ENCODE data around the gene ULK2. TPM values are rescaled to one million over a fixed set of nuclear protein-coding genes. Genes with fewer than 3 reads are reported as not detected.

Gene ULK2
- total RNA-seq, 1 donor from 2014 or later = 18.2 TPM

- intact Hi-C loops (cut with micrococcal nuclease) = no loop called here
- Mint-ChIP-seq H3K9me3 (no peaks in the 10 kb centered on the region), H3K27me3 (peaks cover 2% of the 10 kb centered on the region), H3K27ac (no peak overlapping the region), H3K4me3 (no peak overlapping the region), H3K36me3 (ENCODE audit: low read depth) (no peaks in the 10 kb centered on the region), H3K4me1 (peaks cover 3% of the 10 kb centered on the region)
- DNase-seq = no peak
Observed at GRCh38 chr17:19753661-19754463, 113.9 kb downstream of the ULK2 start.

- no peaks in the 10 kb centered on the region for H3K9me3 Mint-ChIP-seq
- no peaks in the 10 kb centered on the region for H3K36me3 Mint-ChIP-seq (ENCODE audit: low read depth)
- DNase-seq = no peak
- H3K27ac Mint-ChIP-seq = no peak overlapping the region
- no peak overlapping the region for H3K4me3 Mint-ChIP-seq
- H3K4me1 Mint-ChIP-seq = peaks cover 3% of the 10 kb centered on the region
- H3K27me3 Mint-ChIP-seq = peaks cover 2% of the 10 kb centered on the region
- intact Hi-C loops (cut with micrococcal nuclease) = no loop called here
Observed at GRCh38 chr17:19753051-19753509, 114.7 kb downstream of the ULK2 start.

- Mint-ChIP-seq H3K27me3 (peaks cover 2% of the 10 kb centered on the region), H3K27ac (no peak overlapping the region), H3K4me3 (no peak overlapping the region), H3K9me3 (no peaks in the 10 kb centered on the region), H3K36me3 (ENCODE audit: low read depth) (no peaks in the 10 kb centered on the region), H3K4me1 (peaks cover 3% of the 10 kb centered on the region)
- DNase-seq = no peak
- intact Hi-C loops (cut with micrococcal nuclease) = no loop called here
Observed at GRCh38 chr17:19752216-19753050, 115.3 kb downstream of the ULK2 start.

- intact Hi-C loops (cut with micrococcal nuclease) = no loop called here
- H3K9me3 Mint-ChIP-seq = no peaks in the 10 kb centered on the region
- no peak overlapping the region for H3K27ac Mint-ChIP-seq
- peaks cover 3% of the 10 kb centered on the region for H3K4me1 Mint-ChIP-seq
- H3K4me3 Mint-ChIP-seq = no peak overlapping the region
- DNase-seq = no peak
- peaks cover 2% of the 10 kb centered on the region for H3K27me3 Mint-ChIP-seq
- no peaks in the 10 kb centered on the region for H3K36me3 Mint-ChIP-seq (ENCODE audit: low read depth)
Observed at GRCh38 chr17:19750835-19751234, 116.9 kb downstream of the ULK2 start.

- no peak overlapping the region for H3K4me3 Mint-ChIP-seq
- peaks cover 2% of the 10 kb centered on the region for H3K27me3 Mint-ChIP-seq
- H3K36me3 Mint-ChIP-seq (ENCODE audit: low read depth) = no peaks in the 10 kb centered on the region
- intact Hi-C loops (cut with micrococcal nuclease) = no loop called here
- no peak overlapping the region for H3K27ac Mint-ChIP-seq
- no peaks in the 10 kb centered on the region for H3K9me3 Mint-ChIP-seq
- DNase-seq = no peak
- peaks cover 3% of the 10 kb centered on the region for H3K4me1 Mint-ChIP-seq
Observed at GRCh38 chr17:19750020-19750572, 117.6 kb downstream of the ULK2 start.

- H3K27me3 Mint-ChIP-seq = peaks cover 2% of the 10 kb centered on the region
- DNase-seq = no peak
- H3K4me3 Mint-ChIP-seq = no peak overlapping the region
- H3K27ac Mint-ChIP-seq = no peak overlapping the region
- intact Hi-C loops (cut with micrococcal nuclease) = no loop called here
- H3K36me3 Mint-ChIP-seq (ENCODE audit: low read depth) = no peaks in the 10 kb centered on the region
- H3K4me1 Mint-ChIP-seq = peaks cover 6% of the 10 kb centered on the region
- H3K9me3 Mint-ChIP-seq = no peaks in the 10 kb centered on the region
Observed at GRCh38 chr17:19748807-19749193, 118.9 kb downstream of the ULK2 start.

GRCh38 chr17:19747829-19748806, 119.6 kb downstream of the ULK2 start, which contains the start of gene ALDH3A1:
Gene ALDH3A1 (minus strand): TSS chr17:19748298. CDS start chr17:19745129, 3,169 bp downstream.
- no peaks in the 10 kb centered on the region for H3K9me3 Mint-ChIP-seq
- H3K27me3 Mint-ChIP-seq = peaks cover 2% of the 10 kb centered on the region
- no peak for DNase-seq
- no peaks in the 10 kb centered on the region for H3K36me3 Mint-ChIP-seq (ENCODE audit: low read depth)
- no peak within 1 kb of the TSS for H3K4me3 Mint-ChIP-seq
- peaks cover 6% of the 10 kb centered on the region for H3K4me1 Mint-ChIP-seq
- intact Hi-C loops (cut with micrococcal nuclease) = no loop called here
- H3K27ac Mint-ChIP-seq = no peak within 1 kb of the TSS

- H3K27ac Mint-ChIP-seq = no peak overlapping the region
- no peak for DNase-seq
- no peaks in the 10 kb centered on the region for H3K9me3 Mint-ChIP-seq
- no peak overlapping the region for H3K4me3 Mint-ChIP-seq
- H3K36me3 Mint-ChIP-seq (ENCODE audit: low read depth) = no peaks in the 10 kb centered on the region
- intact Hi-C loops (cut with micrococcal nuclease) = no loop called here
- peaks cover 6% of the 10 kb centered on the region for H3K4me1 Mint-ChIP-seq
- peaks cover 2% of the 10 kb centered on the region for H3K27me3 Mint-ChIP-seq
Observed at GRCh38 chr17:19747159-19747719, 120.5 kb downstream of the ULK2 start.

- Mint-ChIP-seq H3K4me1 (peaks cover 6% of the 10 kb centered on the region), H3K4me3 (no peak overlapping the region), H3K9me3 (no peaks in the 10 kb centered on the region), H3K27me3 (no peaks in the 10 kb centered on the region), H3K27ac (no peak overlapping the region), H3K36me3 (ENCODE audit: low read depth) (no peaks in the 10 kb centered on the region)
- intact Hi-C loops (cut with micrococcal nuclease) = no loop called here
- DNase-seq = no peak
Observed at GRCh38 chr17:19746517-19746916, 121.2 kb downstream of the ULK2 start.

GRCh38 chr17:19744922-19745757, 122.6 kb downstream of the ULK2 start:
- no peaks in the 10 kb centered on the region for H3K9me3 Mint-ChIP-seq
- H3K27me3 Mint-ChIP-seq = no peaks in the 10 kb centered on the region
- H3K4me3 Mint-ChIP-seq = peak overlapping the region; percentile 80
- peaks cover 5% of the 10 kb centered on the region for H3K4me1 Mint-ChIP-seq
- H3K27ac Mint-ChIP-seq = no peak overlapping the region
- H3K36me3 Mint-ChIP-seq (ENCODE audit: low read depth) = no peaks in the 10 kb centered on the region
- peak; percentile 96 for DNase-seq
- intact Hi-C loops (cut with micrococcal nuclease) = no loop called here

GRCh38 chr17:19744492-19744891, 123.2 kb downstream of the ULK2 start:
- Mint-ChIP-seq H3K27ac (no peak overlapping the region), H3K4me1 (peaks cover 3% of the 10 kb centered on the region), H3K27me3 (no peaks in the 10 kb centered on the region), H3K9me3 (no peaks in the 10 kb centered on the region), H3K4me3 (peak overlapping the region; percentile 80), H3K36me3 (ENCODE audit: low read depth) (no peaks in the 10 kb centered on the region)
- intact Hi-C loops (cut with micrococcal nuclease) = no loop called here
- no peak for DNase-seq

Measured in activated CD4-positive, alpha-beta T cell treated with anti-CD3 and anti-CD28 coated beads, Interleukin-2, amount 10 ng/mL, durations not matched to agents 24 days and 14 days (primary cell).